SU-DHL-6 (cell line): Measurements from ENCODE around the gene ZNF662.

Experiments
- CTCF ChIP-seq: fragments of 200-600 bp; sonication (generic); IDR thresholded peaks from one replicate; pipeline ENCODE4 v1.5.1; 2017; ENCODE audit warnings: antibody characterized with exemption, mild to moderate bottlenecking, low read length, moderate library complexity; ENCODE audit not compliant: insufficient read depth, poor library complexity, severe bottlenecking
- EZH2phosphoT487 ChIP-seq: fragments of 200-600 bp; sonication (generic), shearing (Covaris generic); conservative IDR thresholded peaks from 2 replicates; pipeline ENCODE4 v1.6.1; 2018; ENCODE audit warnings: mild to moderate bottlenecking, antibody characterized with exemption, low read length, moderate library complexity, mixed read lengths

- no peak for TF ChIP-seq CTCF
- no peak for TF ChIP-seq EZH2phosphoT487
Measured at GRCh38 chr3:42876401-42876800, 29.5 kb upstream of the ZNF662 start.
